Cardiac muscle cell (in vitro differentiated cells and primary cell): ENCODE data around the gene BBLN. TPM values are rescaled to one million over a fixed set of nuclear protein-coding genes. Genes with fewer than 3 reads are reported as not detected.

Experiments used
- DNase-seq, 2 donors: peaks; one replicate each; pipeline versions ENCODE4 v3.0.0 to v3.0.0-alpha.2; 2010 to 2017; ENCODE audit warnings: low read depth in 1 of 2, low spot score in 1 of 2
- H3K27ac ChIP-seq: fragments of 200-600 bp; sonication (generic); 2 replicates; pipeline ENCODE4 v1.5.1; 2016
- H3K27me3 ChIP-seq: fragments of 200-600 bp; sonication (generic); 2 replicates; pipeline ENCODE4 v1.6.0; 2016; ENCODE audit warnings: control low read depth
- H3K36me3 ChIP-seq: fragments of 200-600 bp; sonication (generic); 2 replicates; pipeline ENCODE4 v1.5.1; 2016; ENCODE audit warnings: control low read depth
- H3K4me1 ChIP-seq: fragments of 200-600 bp; sonication (generic); 2 replicates; pipeline ENCODE4 v1.8.1; 2017; ENCODE audit warnings: low read depth, mild to moderate bottlenecking, mixed run types
- H3K4me3 ChIP-seq: fragments of 200-600 bp; sonication (generic); 2 replicates; pipeline ENCODE4 v1.5.1; 2016; ENCODE audit warnings: mild to moderate bottlenecking
- H3K9me3 ChIP-seq: fragments of 200-600 bp; sonication (generic); 2 replicates; pipeline ENCODE4 v1.5.1; 2017; ENCODE audit warnings: low read depth, mild to moderate bottlenecking, control low read depth
- polyA plus RNA-seq: library from polyadenylated mRNA; unstranded; fragments of >200 nt; fragmentation: Nextera tagmentation; extraction: Ambion mirVana; gene quantifications from 2 replicates; pipeline ENCODE4 v1.2.1, GENCODE V29; 2016
- total RNA-seq: library from RNA; depleted of rRNA; stranded (reverse); fragments of >200 nt; gene quantifications from 2 replicates; pipeline ENCODE4 v1.2.3, GENCODE V29; 2016
- TF ChIP-seq, protein P1 (sequence below): IDR thresholded peaks from 2 replicates; pipeline ENCODE4 v1.5.1; 2012; ENCODE audit warnings: low read depth, mild to moderate bottlenecking, low read length

The BBLN gene
- total and polyA plus RNA-seq, 2 experiments from 2014 or later: 243 to 729 TPM

DNA sequence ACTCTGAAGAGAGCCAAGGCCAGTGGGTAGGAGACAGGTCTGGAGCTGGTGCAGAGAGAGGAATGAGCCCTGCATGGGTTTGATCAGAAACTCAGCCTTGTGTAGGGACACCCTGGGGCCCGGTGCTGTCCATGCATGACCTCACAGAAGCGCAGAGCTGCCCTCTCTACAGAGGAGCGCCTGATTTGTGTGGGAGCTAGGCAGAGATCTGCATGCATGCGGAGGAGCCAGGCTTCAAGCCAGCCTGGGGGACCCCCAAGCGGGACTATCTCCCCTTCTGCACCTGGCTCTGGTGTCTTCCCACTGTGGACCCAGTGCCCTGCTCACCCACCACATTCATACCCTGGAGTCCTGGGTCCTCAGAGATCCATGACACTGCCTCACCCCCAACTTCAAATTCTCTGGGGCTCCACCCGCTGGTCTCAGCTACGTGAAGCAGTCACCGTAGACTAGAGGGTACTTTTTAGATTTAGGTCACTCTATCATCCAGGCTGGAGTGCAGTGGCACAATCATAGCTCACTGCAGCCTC is 13.4 kb upstream of the BBLN start:
- Histone ChIP-seq H3K4me3 (no peak overlapping the region), H3K9me3 (no peaks in the 10 kb centered on the region), H3K27me3 (no peaks in the 10 kb centered on the region), H3K4me1 (no peaks in the 10 kb centered on the region), H3K36me3 (no peaks in the 10 kb centered on the region), H3K27ac (no peak overlapping the region)
- no peak for DNase-seq
- TF ChIP-seq, protein P1, sequence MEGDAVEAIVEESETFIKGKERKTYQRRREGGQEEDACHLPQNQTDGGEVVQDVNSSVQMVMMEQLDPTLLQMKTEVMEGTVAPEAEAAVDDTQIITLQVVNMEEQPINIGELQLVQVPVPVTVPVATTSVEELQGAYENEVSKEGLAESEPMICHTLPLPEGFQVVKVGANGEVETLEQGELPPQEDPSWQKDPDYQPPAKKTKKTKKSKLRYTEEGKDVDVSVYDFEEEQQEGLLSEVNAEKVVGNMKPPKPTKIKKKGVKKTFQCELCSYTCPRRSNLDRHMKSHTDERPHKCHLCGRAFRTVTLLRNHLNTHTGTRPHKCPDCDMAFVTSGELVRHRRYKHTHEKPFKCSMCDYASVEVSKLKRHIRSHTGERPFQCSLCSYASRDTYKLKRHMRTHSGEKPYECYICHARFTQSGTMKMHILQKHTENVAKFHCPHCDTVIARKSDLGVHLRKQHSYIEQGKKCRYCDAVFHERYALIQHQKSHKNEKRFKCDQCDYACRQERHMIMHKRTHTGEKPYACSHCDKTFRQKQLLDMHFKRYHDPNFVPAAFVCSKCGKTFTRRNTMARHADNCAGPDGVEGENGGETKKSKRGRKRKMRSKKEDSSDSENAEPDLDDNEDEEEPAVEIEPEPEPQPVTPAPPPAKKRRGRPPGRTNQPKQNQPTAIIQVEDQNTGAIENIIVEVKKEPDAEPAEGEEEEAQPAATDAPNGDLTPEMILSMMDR: no peak

DNA sequence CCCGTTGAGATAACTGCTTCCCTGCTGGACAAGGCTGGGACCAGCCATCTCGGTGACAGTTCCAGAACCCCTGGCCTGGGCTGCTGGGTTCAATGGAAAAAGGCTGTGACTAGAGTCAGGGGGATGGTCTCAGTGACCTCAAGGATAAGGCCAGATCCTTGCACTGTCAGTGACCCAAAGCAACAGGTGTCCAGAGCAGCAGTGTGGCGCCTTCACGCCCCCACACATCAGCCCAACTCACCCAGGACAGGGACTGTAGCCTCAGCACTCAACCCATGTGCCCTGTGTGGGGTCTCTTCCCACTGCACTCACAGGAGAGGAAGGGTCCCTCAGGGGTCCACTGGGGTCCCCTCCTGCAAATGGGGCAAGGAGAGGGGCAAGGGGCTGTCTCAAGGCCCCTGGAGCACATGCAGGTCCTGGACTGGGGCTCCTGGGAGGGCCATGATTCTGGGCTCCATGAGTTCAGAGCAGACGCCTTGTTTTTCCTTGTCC is 11.5 kb upstream of the BBLN start:
- Histone ChIP-seq H3K27ac (no peak overlapping the region), H3K27me3 (no peaks in the 10 kb centered on the region), H3K4me1 (no peaks in the 10 kb centered on the region), H3K9me3 (no peaks in the 10 kb centered on the region), H3K4me3 (no peak overlapping the region), H3K36me3 (no peaks in the 10 kb centered on the region)
- TF ChIP-seq, protein P1: no peak
- DNase-seq: no peak

DNA sequence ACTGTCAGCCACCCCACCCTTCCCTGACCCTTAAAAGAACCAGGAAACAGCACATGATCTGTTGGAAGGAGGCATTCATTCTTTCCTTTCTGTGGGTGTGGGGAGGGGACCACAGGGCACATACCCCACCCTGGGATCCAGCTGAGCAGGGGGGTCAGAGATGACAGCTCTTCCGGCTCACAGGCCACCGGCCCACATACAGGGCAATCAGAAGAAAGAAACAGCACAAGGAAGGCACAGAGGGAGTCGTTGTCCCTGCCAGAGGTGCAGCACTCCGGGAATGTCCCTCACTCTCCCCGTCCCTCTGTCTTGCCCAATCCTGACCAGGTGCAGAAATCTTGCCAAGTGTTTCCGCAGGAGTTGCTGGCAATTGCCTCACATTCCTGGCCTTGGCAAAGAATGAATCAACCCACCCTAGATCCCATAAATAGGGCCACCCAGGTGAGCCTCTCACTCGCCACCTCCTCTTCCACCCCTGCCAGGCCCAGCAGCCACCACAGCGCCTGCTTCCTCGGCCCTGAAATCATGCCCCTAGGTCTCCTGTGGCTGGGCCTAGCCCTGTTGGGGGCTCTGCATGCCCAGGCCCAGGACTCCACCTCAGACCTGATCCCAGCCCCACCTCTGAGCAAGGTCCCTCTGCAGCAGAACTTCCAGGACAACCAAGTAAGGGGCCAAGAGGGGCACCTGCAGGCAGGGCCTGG is 10.9 kb upstream of the BBLN start, which contains the start of gene LCN2:
Gene LCN2, plus strand, starts transcription at position 453 of the 701 bp plus-strand sequence. Its CDS starts 73 bp downstream, at position 526.
- no peaks in the 10 kb centered on the region for H3K36me3 ChIP-seq
- TF ChIP-seq, protein P1: no peak
- DNase-seq: no peak

DNA sequence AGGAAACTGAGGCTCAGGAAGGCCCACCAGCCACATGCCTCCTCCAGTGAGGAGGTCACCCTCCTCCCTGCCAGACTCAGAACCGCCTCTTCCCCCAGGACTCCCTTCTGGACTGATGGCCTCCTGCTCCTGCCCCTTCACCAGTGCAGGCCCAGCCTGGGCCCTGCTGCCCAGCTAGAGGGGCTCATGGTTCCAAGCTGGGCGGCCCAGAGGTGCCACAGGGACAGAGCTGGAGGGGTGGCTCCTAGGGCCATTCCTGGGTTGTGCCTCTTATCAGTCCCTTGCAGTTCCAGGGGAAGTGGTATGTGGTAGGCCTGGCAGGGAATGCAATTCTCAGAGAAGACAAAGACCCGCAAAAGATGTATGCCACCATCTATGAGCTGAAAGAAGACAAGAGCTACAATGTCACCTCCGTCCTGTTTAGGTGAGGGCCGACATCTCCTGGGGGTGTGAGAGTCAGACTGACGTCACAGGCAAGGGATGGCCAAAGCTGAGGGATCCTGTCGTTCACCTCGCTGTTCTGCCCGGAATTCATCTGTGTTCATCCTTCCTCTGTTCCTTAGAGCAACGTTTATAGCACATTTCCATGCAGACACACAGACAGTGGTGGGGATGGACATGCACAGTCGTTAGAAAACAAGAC is 10.0 kb upstream of the BBLN start:
- DNase-seq: no peak

More for the DNA sequence above, 10.9 kb upstream of the BBLN start, which contains the start of gene LCN2:
- H3K4me3 ChIP-seq: no peak within 1 kb of the TSS
- H3K4me1 ChIP-seq: no peaks in the 10 kb centered on the region
- H3K27me3 ChIP-seq: no peaks in the 10 kb centered on the region
- H3K27ac ChIP-seq: no peak within 1 kb of the TSS
- H3K9me3 ChIP-seq: no peaks in the 10 kb centered on the region

DNA sequence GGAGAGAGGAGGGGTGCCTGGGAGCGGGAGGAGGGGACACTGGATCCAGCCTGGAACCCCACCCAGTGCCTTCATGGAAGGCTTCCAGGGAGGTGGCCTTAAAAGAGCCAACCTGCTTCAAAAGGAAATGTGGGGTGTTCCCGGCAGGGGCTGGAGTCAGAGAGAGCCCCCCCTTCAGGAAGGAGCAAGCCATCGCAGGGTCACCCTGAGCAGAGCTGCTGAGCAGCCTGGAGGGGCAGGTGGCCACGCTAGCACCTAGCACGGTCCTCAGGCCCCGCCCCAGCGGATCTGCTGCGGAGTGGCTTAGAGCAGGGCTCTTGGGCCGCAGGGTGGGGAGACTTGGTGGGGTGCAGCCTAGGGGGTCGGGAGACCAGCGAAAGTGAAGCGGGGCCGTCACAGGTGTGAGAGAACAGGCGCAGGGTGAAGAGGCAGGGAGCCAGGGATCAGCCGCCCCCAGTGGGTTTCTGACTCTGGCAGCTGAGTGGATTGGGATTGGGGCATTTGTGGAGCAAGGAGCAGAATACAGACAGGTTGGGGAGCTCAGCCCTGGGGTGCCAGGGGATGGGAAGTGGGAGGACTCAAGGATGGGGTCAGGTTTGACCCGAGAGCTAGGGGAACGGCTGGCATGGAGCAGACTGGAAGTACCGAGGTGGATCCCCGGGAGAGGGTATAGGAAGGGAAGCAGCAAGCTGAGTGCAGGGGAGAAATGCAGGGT is 9.3 kb upstream of the BBLN start:
- H3K27me3 ChIP-seq: no peaks in the 10 kb centered on the region
- no peaks in the 10 kb centered on the region for H3K36me3 ChIP-seq
- H3K4me3 ChIP-seq: no peak overlapping the region
- no peak overlapping the region for H3K27ac ChIP-seq
- H3K4me1 ChIP-seq: no peaks in the 10 kb centered on the region
- TF ChIP-seq, protein P1: peak; percentile 32
- H3K9me3 ChIP-seq: no peaks in the 10 kb centered on the region
- DNase-seq: peak in 1 of 2 donors; percentile 17

More for the DNA sequence above, 10.0 kb upstream of the BBLN start:
- Histone ChIP-seq H3K36me3 (no peaks in the 10 kb centered on the region), H3K27me3 (no peaks in the 10 kb centered on the region), H3K9me3 (no peaks in the 10 kb centered on the region), H3K4me3 (no peak overlapping the region), H3K4me1 (no peaks in the 10 kb centered on the region), H3K27ac (no peak overlapping the region)
- TF ChIP-seq, protein P1: no peak
